Fibroblast of villous mesenchyme (primary cell): ENCODE data around the gene DNAH3. TPM values are rescaled to one million over a fixed set of nuclear protein-coding genes. Genes with fewer than 3 reads are reported as not detected.
"Not testable (repeated sequence)": the region's sequence is repeated elsewhere in the genome, so short reads cannot be mapped to it uniquely, and the experiment has no call there.

Experiments used
- DNase-seq: peaks from one replicate; pipeline ENCODE4 v3.0.0-alpha.2; 2010; ENCODE audit warnings: low read depth
- H3K4me3 ChIP-seq: 2 replicates; pipeline ENCODE4 v1.5.1; 2011; ENCODE audit warnings: low read depth, mild to moderate bottlenecking, low read length
- CTCF ChIP-seq: IDR thresholded peaks from 2 replicates; pipeline ENCODE4 v1.5.1; 2012; ENCODE audit warnings: low read depth, mild to moderate bottlenecking, low read length; ENCODE audit not compliant: insufficient read depth
- total RNA-seq: library from RNA; depleted of rRNA; stranded (reverse); fragments of >200 nt; gene quantifications from 2 replicates; pipeline ENCODE4 v1.2.3, GENCODE V29; 2012

Gene DNAH3
- total RNA-seq, 1 donor: under 0.01 TPM

- no peak for DNase-seq
- no peak for TF ChIP-seq CTCF
These were observed 201.0 kb downstream of the DNAH3 start for GRCh38 chr16:20949660-20950059.

GRCh38 chr16:20948444-20948843 is 202.2 kb downstream of the DNAH3 start:
- no peak for DNase-seq
- TF ChIP-seq CTCF: no peak
- no peak overlapping the region for H3K4me3 ChIP-seq

More at GRCh38 chr16:20949660-20950059, 201.0 kb downstream of the DNAH3 start:
- no peak overlapping the region for H3K4me3 ChIP-seq

- DNase-seq: no peak
- H3K4me3 ChIP-seq: no peak overlapping the region
- no peak for TF ChIP-seq CTCF
These were observed 204.5 kb downstream of the DNAH3 start for GRCh38 chr16:20946015-20946629.

- DNase-seq, H3K4me3 ChIP-seq: not testable (repeated sequence)
These were observed 205.1 kb downstream of the DNAH3 start for GRCh38 chr16:20945575-20945875.

GRCh38 chr16:20944861-20945574 is 205.6 kb downstream of the DNAH3 start:
- TF ChIP-seq CTCF: peak; percentile 4
- no peak overlapping the region for H3K4me3 ChIP-seq
- no peak for DNase-seq

- no peak overlapping the region for H3K4me3 ChIP-seq
- no peak for TF ChIP-seq CTCF
- DNase-seq: no peak
These were observed 208.4 kb downstream of the DNAH3 start for GRCh38 chr16:20942256-20942655.

GRCh38 chr16:20941636-20941926 is 209.1 kb downstream of the DNAH3 start:
- H3K4me3 ChIP-seq: no peak overlapping the region
- TF ChIP-seq CTCF: no peak
- DNase-seq: no peak
